ENCODE measurements around the gene MEX3A.

MEX3A gene

DNA sequence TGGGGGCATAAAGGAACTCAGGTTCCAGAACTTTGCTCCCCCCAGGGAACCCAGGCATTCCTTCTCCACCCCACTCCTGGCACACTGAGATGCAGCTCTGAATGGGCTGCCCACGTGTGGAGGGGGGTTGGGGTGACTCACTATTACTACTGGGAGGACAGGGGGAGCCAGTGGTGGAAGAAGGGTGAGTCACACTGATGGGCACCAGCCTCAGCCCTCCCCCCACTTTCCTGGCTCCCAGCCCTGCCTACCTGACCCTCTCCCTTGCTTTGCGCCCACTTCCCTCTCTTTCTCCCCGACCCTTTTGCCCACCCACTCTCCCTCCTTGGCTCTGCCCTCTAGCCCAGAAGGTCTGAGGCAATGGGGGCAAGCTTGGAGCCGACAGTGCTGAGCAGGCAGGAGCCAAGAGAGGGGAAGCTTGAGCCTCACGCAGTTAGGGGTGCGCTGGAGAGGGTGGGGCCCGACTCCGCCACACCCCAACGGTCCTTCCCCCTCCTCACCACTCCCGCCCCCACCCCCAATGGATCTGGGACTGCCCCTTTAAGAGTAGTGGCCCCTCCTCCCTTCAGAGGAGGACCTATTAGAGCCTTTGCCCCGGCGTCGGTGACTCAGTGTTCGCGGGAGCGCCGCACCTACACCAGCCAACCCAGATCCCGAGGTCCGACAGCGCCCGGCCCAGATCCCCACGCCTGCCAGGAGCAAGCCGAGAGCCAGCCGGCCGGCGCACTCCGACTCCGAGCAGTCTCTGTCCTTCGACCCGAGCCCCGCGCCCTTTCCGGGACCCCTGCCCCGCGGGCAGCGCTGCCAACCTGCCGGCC lies 32.0 kb upstream of the MEX3A start, which contains the start of gene LMNA:
Gene LMNA, plus strand, starts transcription at position 611 of the 818 bp plus-strand sequence. CDS start 208 bp downstream, outside the sequence.
- TF ChIP-seq CTCF (IDR thresholded peaks at IDR 0.05; ENCODE audit: low read depth, low read length) = no peak
- peak within 1 kb of the TSS; percentile 14 for H3K27ac ChIP-seq
- H3K36me3 ChIP-seq = peaks cover 9% of the 10 kb centered on the region; the same call in 1 of the 2 replicates
- no peaks in the 10 kb centered on the region for H3K9me3 ChIP-seq (ENCODE audit: severe bottlenecking)
- no peaks in the 10 kb centered on the region for H3K27me3 ChIP-seq (ENCODE audit: insufficient read depth, low read depth, severe bottlenecking)
- H3K4me3 ChIP-seq (ENCODE audit: low read depth, low read length) = peak within 1 kb of the TSS; percentile 91
- peak; percentile 90 for DNase-seq

GRCh38 chr1:156113282-156113950 lies 31.2 kb upstream of the MEX3A start:
- Histone ChIP-seq H3K4me3 (ENCODE audit: low read depth, low read length) (no peak overlapping the region), H3K36me3 (peaks cover 7% of the 10 kb centered on the region; the same call in 1 of the 2 replicates)

GRCh38 chr1:156112276-156113137 lies 30.2 kb upstream of the MEX3A start:
- no peak for TF ChIP-seq CTCF (IDR thresholded peaks at IDR 0.05; ENCODE audit: low read depth, low read length)
- H3K27ac ChIP-seq = peak overlapping the region; percentile 19
- DNase-seq = peak; percentile 60

More at GRCh38 chr1:156113282-156113950, 31.2 kb upstream of the MEX3A start:
- Histone ChIP-seq H3K27ac (no peak overlapping the region), H3K9me3 (ENCODE audit: severe bottlenecking) (no peaks in the 10 kb centered on the region), H3K27me3 (ENCODE audit: insufficient read depth, low read depth, severe bottlenecking) (no peaks in the 10 kb centered on the region)
- DNase-seq = no peak
- no peak for TF ChIP-seq CTCF (IDR thresholded peaks at IDR 0.05; ENCODE audit: low read depth, low read length)

GRCh38 chr1:156111355-156111962 lies 29.2 kb upstream of the MEX3A start:
- Histone ChIP-seq H3K9me3 (ENCODE audit: severe bottlenecking) (no peaks in the 10 kb centered on the region), H3K27ac (no peak overlapping the region), H3K36me3 (no peaks in the 10 kb centered on the region), H3K27me3 (ENCODE audit: insufficient read depth, low read depth, severe bottlenecking) (no peaks in the 10 kb centered on the region), H3K4me3 (ENCODE audit: low read depth, low read length) (no peak overlapping the region)
- DNase-seq = no peak
- TF ChIP-seq CTCF (IDR thresholded peaks at IDR 0.05; ENCODE audit: low read depth, low read length) = no peak

More at GRCh38 chr1:156112276-156113137, 30.2 kb upstream of the MEX3A start:
- H3K9me3 ChIP-seq (ENCODE audit: severe bottlenecking) = no peaks in the 10 kb centered on the region
- H3K27me3 ChIP-seq (ENCODE audit: insufficient read depth, low read depth, severe bottlenecking) = no peaks in the 10 kb centered on the region
- H3K36me3 ChIP-seq = peaks cover 5% of the 10 kb centered on the region; the same call in 1 of the 2 replicates
- no peak overlapping the region for H3K4me3 ChIP-seq (ENCODE audit: low read depth, low read length)

DNA sequence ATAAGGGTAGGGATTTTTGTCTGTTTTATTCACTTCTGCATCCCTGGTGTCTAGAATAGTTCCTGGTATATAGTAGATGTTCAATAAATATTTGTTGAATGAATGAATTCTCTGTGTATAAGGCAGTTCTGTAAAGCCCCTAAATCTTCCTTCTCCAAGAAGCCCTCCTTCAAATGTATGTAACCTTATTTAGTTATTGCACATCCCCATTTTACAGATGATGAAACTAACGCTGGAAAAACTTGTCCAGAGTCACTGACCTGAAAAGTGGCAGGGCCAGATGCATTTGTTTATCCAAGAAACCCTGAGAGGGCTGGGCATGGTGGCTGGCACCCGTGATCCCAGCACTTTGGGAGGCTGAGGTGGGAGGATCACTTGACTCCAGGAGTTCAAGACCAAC lies 28.0 kb upstream of the MEX3A start:
- no peak for TF ChIP-seq CTCF (IDR thresholded peaks at IDR 0.05; ENCODE audit: low read depth, low read length)
- H3K27me3 ChIP-seq (ENCODE audit: insufficient read depth, low read depth, severe bottlenecking) = no peaks in the 10 kb centered on the region
- no peak overlapping the region for H3K4me3 ChIP-seq (ENCODE audit: low read depth, low read length)
- DNase-seq = no peak
- H3K9me3 ChIP-seq (ENCODE audit: severe bottlenecking) = no peaks in the 10 kb centered on the region
- H3K36me3 ChIP-seq = no peaks in the 10 kb centered on the region
- H3K27ac ChIP-seq = no peak overlapping the region

Data from WERI-Rb-1 (cell line).